ENCODE measurements around the gene R3HDM2. TPM values are rescaled to one million over a fixed set of nuclear protein-coding genes. Genes with fewer than 3 reads are reported as not detected.

Gene R3HDM2
- polyA plus RNA-seq, 1 donor = 117 TPM

DNA sequence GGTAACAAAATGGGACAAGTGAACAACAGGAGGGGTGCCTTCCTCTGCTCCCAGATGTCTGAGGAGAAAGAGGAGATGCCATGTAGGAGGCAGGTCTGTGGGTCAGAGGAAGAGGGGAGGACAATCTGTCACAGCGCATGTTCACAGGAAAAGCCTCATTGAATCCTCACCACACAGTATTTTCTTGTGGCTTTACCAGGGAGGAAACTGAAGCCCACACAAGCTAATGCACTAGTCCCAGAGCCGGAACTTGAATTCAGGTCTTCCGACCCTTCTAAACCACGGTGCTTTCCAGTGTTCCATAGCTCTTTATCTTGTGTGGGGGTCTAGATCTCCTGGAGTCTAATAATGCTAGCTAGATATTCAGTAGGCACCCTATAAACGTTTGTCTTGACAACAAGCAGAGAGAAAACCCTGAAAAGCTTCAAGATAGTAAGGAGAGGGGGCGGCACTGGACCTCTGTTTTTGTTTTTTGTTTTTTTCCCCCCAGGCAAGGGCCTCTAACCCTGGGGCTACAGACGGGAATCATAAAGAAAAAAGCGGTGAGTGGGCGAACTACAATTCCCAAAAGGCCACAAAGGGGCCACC lies 201.7 kb downstream of the R3HDM2 start:
- no peak for DNase-seq

DNA sequence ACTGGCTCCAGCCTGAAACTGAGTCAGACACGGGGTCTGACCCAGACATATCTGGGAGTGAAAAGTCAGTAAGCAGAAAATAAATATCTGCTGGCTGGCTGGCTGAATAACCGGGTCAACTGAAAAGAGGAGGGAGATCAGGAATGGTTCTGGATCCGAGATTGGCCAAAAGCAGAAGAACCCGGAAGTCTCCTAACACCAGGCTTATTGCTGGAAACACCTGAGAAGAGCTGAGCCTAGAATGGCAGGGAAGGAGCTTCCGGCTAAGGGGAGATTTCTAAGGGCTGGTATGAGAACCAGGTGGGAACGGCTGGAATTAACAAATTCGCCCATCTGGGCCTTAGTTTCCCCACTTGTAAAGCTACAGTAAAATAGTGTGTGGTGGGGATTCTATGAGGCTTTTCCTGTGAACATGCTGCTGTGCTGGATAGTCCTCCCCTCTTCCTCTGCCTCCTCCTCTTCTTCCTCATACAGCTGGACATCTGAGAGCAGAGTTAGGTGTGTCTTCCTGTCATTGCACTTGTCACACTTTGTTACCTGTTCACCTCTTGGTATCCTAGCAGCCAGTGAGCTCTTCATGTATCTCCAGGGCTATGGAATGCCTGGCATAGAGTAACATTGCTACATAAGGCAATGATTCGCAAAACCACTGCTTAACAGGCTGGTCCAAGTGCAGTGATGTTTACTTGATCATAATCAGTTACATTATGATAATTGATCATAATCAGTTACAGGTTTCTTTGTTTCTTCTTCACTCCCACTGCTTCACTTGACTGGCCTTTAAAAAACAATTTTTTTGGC lies 203.3 kb downstream of the R3HDM2 start:
- no peak for DNase-seq

DNA sequence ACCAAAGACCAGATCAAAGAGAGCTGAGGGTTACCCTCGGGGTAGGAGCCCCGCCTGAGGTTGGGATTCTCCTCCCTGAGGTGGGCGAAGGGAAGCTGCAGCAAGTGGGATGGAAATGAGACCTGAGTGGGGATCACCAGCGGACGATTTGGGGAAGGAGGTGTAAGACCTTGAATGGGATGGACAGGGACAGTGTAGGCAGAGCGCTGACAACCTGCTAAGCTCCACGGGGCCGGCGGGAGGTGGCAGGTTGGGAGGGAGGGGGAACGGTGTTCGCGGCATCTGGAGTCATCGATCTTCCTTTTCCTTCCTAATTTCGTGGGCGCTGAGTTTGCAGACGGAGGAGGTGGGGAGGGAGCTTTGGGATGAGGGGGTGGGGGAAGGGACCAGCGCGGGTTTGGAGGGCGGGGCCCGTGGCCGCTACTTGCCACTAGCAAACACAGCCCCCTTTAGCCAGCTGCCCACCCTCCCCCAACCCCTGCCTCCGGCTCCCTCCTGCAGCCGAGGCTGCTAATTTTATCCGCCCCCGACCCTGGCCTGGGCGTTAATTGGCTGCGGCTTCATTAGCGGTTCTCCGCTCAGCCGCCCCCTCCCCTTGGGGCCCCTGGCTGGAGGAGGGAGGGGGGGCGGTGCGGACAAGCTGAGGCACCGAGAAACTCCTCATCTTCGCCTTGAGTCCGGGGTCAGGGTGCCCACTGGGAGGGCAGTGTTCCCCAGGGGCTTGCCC lies 204.1 kb downstream of the R3HDM2 start:
- DNase-seq = no peak

DNA sequence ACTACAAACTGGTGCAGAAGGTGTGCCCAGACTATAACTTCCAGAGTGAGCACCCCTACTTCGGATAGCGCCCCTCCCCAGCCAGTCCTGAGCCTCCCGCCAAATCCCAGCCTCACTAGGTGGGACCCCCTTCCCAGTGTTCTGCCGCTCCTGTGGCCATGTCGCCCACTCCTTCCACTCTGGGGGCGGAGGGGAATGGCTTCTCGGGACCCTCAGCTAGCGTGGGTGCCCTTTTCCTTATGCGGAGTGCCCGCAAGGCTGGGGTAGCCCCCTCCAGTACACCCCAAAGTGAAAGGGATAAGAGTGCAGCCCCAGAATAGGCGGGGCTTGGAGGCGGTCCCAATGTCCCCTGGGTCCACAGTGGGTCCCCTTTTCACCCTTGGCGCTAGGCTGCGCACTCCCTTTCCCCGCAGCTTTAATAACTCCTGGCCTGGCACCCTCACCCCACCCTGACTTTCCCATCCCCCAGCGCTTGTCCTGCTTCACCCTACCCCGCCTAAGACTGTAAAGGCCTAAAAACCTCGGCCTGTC lies 205.1 kb downstream of the R3HDM2 start:
- no peak for DNase-seq

DNA sequence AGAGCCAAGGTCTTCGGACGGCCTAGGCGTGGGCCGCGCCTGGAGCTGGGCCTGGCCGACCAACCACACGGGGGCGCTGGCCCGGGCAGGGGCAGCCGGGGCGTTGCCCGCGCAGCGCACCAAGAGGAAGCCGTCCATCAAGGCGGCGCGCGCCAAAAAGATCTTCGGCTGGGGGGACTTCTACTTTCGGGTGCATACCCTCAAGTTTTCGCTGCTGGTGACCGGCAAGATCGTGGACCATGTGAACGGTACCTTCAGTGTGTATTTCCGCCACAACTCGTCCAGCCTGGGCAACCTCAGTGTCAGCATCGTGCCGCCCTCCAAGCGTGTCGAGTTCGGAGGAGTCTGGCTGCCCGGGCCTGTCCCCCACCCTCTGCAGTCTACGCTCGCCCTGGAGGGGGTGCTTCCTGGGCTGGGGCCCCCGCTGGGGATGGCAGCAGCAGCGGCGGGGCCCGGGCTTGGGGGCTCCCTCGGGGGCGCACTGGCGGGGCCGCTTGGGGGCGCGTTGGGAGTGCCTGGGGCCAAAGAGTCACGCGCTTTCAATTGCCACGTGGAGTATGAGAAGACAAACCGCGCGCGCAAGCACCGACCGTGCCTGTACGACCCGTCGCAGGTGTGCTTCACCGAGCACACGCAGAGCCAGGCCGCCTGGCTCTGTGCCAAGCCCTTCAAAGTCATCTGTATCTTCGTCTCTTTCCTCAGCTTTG lies 205.7 kb downstream of the R3HDM2 start:
- DNase-seq = no peak

DNA sequence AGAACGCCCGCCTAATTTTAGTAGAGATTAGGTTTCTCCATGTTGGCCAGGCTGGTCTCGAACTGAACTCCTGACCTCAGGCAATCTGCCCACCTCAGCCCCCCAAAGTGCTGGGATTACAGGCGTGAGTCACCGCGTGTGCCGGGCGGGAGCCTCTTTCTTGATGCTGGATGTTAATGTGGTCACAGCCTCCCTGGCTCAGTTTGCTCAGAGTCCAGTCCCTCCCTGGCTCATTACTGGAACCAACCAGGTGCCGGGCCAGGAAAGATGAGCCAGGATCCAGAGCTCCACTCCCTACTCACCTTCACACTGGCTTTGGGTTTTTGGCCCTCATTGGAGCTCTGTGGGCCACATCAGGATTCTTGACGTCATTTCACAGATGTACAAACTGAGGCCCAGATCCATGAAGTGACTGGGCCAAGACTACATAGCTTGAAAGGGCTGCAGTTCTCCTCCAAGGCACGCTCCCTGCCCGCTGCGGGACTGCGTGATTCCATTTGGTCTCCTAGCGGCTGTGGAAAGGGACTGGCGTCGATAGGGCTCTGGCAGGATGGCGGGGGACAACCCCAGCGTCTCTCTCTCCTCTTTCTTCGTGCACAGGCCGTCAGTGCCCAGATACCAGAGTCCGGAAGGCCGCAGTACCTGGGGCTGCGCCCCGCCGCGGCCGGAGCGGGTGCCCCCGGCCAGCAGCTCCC lies 206.4 kb downstream of the R3HDM2 start:
- DNase-seq = no peak

DNA sequence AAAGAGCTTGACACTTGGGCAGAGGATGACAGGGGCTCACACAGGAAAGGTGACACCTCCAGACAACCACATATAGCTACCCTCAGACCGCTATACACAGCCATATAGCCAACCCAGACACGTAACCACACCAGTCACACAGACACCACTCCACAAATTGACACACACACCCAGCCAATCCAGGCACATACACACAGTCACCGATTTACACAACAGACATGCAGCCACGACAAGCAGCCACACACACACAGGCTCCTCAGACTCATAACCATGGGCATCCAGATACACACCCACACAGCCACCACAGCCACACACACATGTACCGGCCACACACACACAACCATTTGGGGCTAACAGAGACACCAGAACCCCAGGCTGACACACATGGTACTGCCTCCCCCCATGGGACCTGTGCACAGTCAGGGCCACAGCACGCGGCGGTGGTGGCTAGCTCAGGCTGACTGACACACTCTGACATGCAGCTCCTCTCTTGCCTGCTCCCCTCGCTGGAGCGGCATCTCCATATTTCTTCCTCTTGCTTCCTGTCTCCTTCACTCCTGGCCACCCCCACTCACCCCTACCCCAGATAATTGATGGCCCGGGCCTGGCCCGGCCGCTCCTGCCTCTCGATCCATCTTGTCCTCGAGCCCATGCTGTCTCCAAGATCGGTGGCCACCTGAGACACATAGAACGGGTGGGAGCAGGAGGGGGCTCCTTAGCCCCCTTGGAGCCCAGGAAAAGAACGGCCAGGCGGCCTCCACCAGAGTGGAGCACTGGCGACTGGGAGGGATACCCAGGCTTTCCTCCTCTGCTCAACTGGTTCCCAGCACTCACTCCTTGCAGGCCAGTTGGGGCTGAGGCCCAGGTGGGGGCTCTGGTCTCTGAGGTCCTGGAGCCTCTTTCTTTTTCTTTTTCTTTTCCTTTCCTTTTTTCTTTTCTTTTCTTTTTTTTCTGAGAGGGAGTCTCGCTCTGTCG lies 207.4 kb downstream of the R3HDM2 start:
- no peak for DNase-seq

DNA sequence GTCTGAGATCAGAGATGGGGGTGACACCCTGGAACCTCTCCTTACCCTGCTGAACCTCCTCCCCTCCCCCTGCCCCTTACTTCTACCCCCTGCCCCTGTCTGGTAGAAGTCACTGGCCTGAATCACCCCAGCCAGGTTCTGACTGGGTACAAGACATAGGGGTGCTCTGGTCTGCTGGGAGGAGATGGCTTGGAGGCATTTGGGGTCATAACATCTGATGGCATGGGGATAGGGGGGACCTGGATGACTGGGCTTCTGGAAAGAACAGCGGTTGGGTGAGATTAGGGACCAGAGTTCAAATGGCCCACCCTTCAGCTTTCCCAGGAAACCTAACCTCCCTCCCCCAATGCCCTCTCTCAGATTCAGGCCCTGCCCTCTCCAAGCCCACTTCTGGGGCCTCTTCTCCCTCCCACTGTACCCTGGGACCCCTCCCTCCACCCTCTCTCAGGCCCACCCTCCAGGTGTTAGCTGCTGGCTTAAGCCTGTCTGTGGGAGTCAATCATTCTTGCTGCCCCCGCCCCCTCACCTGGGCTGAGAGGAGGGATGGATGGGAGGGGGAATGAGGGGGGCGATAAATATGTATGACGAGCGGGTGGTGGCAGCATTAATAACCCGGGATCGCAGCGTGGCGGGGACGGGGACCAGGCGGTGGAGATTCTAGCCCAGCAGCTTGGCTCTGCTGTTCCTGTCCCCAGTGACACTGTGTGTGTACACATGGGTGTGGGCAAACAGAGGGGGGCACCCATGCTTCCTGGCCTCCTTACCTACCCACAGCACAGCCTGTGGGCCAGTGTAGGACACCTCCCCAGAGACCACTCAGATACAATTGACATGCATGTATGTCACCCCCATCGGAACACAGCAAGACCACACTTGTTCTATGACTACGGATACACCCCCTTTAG lies 208.3 kb downstream of the R3HDM2 start:
- DNase-seq = no peak

DNA sequence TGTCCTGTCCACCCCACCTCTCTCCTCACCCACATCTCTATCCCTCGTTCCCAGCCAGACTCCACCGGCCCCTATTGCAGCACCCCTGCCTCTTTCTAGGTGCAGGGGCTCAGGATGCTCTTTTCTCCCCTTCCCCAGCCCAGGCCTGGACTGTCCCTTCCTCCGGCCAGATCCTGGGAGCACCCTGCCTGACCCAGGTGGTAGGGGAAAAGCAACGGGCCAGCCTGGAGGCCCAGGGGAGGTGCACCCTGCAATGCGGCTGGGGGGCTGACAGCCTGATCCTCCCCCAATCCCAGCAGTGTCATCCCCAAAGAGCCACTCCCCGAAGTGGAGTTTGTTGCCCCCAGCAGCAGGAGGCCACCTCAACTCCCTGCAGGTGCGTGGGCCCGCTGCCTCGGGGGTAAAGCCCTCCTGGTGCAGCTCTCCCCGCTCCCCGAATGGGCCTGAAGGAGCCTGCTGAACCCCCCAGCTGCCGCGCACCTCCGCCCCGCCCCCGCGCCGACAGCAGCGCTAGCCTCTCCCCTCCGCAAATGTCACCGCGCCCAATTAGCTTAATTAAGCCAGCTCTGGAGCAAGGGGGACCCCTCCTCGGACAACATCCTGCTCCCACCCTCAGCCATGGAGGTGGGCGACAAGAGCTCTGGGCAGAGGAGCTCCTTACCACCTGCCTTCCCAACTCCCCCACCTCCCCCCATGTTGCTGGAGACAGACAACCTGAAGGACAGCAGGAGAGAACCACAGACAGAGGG lies 209.5 kb downstream of the R3HDM2 start:
- no peak for DNase-seq

DNA sequence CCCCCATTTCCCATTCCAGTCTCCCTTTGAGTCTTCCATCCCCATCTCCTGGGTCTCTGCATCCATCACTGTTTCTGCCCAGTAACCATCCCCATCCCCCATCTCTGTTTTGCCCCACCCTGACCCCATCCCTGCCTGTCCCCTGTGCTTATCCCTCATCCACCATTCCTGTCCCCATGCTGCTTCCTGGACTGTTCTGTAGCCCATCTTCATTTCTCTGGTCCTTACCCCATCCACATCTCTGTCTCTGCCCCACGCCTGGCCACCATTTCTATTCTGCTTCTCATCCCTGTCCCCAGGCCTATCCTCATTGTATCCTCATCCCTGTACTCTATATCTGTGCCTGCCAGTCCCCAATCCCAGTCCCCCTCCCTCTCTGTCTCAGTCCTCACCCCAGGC lies 210.1 kb downstream of the R3HDM2 start:
- DNase-seq = no peak

DNA sequence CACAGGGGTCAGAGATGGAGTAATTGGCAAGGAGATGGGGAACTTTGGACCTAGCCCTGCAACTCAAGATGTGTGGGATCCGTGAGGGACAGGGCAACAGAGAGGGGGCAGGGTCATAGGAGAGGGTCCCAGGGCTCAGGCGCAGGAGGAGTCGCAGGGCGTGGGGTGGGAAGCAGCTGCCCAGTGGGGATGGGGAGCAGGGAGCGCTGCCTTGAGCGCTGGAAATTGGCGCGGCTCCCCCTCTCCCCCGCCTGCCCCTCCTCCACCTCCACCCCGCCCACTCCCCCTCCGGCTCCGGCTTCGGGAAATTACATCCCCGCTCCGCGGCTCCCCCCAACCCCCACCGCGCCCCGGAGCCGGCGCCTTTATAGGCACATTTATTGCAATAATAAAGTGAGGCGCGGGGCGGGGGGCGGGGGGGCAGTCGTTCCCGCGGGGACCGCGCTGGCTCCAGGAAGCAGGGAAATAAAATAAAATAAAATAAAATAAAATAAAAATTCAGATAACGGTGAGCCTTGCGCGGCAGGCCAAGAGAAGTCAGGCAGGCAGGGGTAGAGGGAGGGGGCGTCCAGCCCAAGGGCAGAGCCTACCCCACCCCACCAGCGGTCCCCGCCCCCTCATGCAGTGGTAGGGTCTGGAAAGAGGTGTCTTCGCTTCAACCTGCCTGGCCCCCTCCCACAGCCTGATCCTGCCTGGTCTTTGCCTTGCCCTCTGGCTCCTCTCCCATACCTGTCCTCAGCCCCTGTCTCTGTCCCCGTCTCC lies 210.7 kb downstream of the R3HDM2 start:
- no peak for DNase-seq

DNA sequence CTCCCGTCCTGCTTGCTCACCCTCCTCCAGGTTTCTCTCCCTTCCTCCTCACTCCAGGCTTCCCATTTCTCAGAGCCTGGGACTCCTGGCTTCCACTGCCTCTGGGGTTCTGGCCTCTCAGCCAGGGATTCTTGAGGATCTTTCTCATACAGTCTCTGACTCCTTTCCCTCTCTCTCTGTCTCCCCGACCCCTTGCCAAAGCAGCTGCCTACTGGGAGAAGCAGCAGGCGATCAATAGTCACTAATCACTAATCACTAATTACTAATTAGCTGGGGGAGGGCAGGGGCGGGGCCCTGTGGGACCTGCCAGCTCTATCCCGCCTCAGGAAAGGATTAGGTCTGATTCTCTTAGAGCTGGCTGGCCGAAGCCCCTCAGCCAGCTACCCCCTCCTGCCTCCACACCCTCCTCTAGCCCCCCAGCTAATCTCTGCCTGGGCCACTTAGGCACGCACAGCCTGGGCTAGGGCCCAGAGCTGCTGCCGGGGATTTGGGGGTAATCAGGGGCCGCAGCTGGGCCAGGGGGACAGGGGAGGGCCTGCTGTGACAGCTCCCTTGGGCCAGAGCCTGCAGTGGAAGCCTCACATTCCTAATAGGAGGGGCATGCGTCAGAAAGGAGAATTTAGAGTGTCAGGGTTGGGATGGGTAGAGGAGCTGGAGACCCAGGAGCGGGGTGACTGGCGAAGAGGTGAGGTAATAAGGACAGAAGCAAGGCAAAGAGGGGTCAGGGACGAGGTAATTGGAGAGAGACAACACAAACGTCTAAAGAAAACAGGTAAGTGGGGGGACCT lies 211.4 kb downstream of the R3HDM2 start:
- DNase-seq = no peak

DNA sequence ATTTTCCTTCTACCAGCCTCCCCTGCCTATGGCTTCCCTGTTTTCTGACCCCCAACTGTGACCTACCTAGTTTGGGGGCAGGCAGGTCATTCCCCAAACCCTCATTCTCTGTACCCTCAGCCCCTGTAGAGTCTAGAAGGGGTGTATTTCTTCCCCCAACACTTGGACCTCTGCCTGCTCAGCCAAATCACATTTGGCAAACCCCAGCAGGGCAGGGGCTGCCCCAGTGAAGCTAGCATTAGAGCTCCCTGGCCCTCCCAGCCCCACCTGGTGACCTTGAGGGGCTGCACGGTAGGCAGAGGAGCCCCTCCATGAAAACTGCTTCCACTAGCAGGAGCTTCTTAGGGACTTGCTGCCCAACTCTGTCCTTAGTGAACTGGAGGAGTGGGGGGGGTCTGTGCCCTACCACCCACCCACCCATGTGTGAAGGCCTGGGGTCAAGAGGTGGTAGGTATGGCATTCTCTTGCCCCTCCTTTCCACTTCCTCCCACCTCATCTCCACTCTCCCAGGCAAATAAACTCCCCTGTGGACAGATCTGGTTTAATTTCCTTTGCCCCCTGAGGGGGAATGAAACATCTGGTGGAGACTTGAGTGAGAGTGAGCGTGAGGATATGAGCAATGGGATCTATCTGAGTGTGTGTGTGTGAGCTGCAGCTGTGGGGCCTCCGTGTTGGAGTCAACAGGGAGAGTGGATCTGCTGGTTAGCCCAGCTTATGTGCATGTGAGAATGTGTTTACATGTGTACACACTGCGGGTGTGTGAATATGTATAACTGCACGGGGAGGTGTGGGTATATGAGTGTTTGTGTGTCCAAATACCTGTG lies 212.6 kb downstream of the R3HDM2 start:
- no peak for DNase-seq

DNA sequence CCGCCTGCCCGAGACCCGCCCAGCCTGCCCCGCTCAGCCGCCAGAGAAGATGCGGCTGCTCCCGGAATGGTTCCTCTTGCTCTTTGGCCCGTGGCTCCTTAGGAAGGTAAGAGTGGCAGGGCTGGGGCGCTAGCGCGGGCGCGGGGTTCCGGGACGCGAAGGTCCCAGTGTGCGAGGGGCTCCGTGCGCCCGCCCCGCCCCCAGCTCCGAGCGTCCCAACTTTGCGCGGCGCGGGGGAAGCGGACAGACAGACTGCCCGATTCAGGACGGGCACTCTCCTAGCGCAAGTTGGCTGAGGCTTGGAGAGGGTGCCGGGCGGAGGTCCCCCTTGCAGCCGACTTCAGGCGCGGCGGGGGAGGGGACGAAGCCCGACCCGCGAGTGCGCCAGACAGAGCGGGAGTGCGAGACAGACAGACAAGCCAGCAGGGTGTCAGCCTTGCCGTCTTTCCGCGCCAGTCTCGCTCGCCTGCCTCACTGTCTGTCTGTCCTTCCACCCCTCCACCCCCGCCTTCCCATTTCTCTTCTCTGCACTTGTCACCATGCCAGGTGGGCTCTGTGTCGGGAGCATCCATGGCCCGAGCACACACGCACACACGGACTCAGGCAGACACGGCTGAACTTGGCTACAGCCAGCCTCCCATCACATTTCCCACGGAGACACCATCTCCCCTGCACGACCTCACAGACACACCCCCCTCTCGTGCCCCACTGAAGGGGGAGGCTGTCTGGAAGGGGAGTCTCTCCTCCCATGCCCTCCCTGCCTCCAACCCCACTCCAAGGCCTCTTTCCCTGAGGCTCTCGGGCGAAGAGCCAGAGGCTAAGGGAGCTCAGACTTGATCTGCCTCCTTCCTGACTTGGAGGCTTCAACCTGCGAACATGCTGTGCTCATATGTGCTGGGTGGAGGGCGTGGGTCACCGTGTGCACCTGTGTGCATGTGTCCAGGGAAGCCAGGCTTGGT lies 213.6 kb downstream of the R3HDM2 start:
- DNase-seq = no peak

Data from left kidney (tissue), 2 donors.